Activated naive CD8-positive, alpha-beta T cell (primary cell): ENCODE data around the gene DAZAP1.
A peak's percentile ranks its signal among the peaks of the same experiment; 100 is the strongest.
"Not testable (repeated sequence)": the region's sequence is repeated elsewhere in the genome, so short reads cannot be mapped to it uniquely, and the experiment has no call there.

ENCODE experiments used
- H3K27ac Mint-ChIP-seq: one replicate; pipeline ENCODE4 v1.8.0; 2021; ENCODE audit warnings: mixed read lengths
- H3K27me3 Mint-ChIP-seq: one replicate; pipeline ENCODE4 v1.8.0; 2021; ENCODE audit warnings: mixed read lengths
- H3K36me3 Mint-ChIP-seq: one replicate; pipeline ENCODE4 v1.8.0; 2021; ENCODE audit warnings: mixed read lengths
- H3K4me1 Mint-ChIP-seq: one replicate; pipeline ENCODE4 v1.8.0; 2021; ENCODE audit warnings: low read depth, mixed read lengths
- H3K4me3 Mint-ChIP-seq: one replicate; pipeline ENCODE4 v1.8.0; 2021; ENCODE audit warnings: mild to moderate bottlenecking, mixed read lengths
- H3K9me3 Mint-ChIP-seq: one replicate; pipeline ENCODE4 v1.8.0; 2021; ENCODE audit warnings: low read depth, mixed read lengths

Gene DAZAP1

DNA sequence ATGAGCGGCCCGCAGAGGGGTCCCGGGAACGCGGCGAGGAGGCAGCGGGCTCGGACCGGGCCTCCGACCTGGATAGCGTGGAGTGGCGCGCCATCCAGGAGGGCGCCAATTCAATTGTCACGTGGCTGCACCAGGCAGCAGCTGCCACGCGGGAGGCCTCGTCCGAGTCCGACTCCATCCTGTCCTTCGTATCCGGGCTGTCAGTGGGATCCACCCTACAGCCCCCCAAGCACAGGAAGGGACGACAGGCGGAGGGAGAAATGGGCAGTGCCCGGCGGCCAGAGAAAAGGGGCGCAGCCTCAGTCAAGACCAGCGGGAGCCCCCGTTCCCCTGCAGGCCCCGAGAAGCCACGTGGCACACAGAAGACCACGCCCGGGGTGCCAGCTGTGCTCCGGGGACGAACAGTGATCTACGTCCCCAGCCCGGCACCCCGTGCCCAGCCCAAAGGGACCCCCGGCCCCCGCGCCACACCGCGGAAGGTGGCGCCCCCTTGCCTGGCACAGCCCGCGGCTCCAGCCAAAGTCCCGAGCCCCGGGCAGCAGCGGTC, 61.0 kb downstream of the DAZAP1 start:
- H3K27me3 Mint-ChIP-seq: no peaks in the 10 kb centered on the region
- H3K4me3 Mint-ChIP-seq: peak overlapping the region; percentile 53
- peaks cover 10% of the 10 kb centered on the region for H3K4me1 Mint-ChIP-seq
- no peaks in the 10 kb centered on the region for H3K36me3 Mint-ChIP-seq
- H3K9me3 Mint-ChIP-seq: no peaks in the 10 kb centered on the region
- no peak overlapping the region for H3K27ac Mint-ChIP-seq

DNA sequence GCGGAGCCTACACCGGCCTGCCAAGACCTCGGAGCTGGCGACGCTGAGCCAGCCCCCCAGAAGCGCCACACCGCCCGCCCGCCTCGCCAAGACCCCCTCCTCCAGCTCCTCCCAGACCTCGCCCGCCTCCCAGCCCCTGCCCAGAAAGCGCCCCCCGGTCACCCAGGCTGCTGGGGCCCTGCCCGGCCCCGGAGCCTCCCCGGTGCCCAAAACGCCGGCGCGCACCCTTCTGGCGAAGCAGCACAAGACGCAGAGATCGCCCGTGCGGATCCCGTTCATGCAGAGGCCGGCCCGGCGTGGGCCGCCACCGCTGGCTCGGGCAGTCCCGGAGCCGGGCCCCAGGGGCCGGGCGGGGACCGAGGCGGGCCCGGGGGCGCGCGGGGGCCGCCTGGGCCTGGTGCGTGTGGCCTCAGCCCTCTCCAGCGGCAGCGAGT, 61.5 kb downstream of the DAZAP1 start:
- Mint-ChIP-seq H3K27ac (no peak overlapping the region), H3K9me3 (no peaks in the 10 kb centered on the region), H3K27me3 (no peaks in the 10 kb centered on the region), H3K4me3 (no peak overlapping the region), H3K4me1 (peaks cover 10% of the 10 kb centered on the region), H3K36me3 (no peaks in the 10 kb centered on the region)

DNA sequence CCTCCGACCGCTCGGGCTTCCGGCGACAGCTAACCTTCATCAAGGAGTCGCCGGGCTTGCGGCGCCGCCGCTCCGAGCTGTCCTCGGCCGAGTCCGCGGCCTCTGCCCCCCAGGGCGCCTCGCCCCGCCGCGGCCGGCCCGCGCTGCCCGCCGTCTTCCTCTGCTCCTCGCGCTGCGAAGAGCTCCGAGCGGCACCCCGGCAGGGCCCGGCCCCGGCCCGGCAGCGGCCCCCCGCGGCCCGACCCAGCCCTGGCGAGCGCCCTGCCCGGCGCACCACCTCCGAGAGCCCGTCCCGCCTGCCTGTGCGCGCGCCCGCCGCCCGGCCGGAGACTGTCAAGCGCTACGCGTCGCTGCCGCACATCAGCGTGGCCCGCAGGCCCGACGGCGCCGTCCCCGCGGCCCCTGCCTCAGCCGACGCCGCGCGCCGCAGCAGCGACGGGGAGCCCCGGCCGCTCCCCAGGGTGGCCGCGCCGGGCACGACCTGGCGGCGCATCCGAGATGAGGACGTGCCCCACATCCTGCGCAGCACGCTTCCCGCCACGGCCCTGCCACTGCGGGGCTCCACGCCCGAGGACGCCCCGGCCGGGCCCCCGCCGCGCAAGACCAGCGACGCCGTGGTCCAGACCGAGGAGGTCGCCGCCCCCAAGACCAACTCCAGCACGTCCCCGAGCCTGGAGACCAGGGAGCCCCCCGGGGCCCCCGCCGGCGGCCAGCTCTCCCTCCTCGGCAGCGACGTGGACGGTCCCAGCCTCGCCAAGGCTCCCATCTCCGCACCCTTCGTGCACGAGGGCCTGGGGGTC, 62.1 kb downstream of the DAZAP1 start:
- H3K36me3 Mint-ChIP-seq: no peaks in the 10 kb centered on the region
- H3K27me3 Mint-ChIP-seq: no peaks in the 10 kb centered on the region
- H3K27ac Mint-ChIP-seq: no peak overlapping the region
- H3K4me1 Mint-ChIP-seq: peaks cover 10% of the 10 kb centered on the region
- H3K9me3 Mint-ChIP-seq: no peaks in the 10 kb centered on the region
- peak overlapping the region; percentile 73 for H3K4me3 Mint-ChIP-seq

DNA sequence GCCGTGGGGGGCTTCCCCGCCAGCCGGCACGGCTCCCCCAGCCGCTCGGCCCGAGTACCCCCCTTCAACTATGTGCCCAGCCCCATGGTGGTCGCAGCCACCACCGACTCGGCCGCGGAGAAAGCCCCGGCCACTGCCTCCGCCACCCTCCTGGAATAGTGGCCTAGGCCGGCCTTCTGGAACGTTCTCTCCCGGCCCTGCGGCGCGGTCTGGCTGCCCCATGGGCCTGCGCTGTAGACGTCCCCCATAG, 62.6 kb downstream of the DAZAP1 start:
- Mint-ChIP-seq H3K4me3 (peak overlapping the region; percentile 73), H3K9me3 (no peaks in the 10 kb centered on the region)

DNA sequence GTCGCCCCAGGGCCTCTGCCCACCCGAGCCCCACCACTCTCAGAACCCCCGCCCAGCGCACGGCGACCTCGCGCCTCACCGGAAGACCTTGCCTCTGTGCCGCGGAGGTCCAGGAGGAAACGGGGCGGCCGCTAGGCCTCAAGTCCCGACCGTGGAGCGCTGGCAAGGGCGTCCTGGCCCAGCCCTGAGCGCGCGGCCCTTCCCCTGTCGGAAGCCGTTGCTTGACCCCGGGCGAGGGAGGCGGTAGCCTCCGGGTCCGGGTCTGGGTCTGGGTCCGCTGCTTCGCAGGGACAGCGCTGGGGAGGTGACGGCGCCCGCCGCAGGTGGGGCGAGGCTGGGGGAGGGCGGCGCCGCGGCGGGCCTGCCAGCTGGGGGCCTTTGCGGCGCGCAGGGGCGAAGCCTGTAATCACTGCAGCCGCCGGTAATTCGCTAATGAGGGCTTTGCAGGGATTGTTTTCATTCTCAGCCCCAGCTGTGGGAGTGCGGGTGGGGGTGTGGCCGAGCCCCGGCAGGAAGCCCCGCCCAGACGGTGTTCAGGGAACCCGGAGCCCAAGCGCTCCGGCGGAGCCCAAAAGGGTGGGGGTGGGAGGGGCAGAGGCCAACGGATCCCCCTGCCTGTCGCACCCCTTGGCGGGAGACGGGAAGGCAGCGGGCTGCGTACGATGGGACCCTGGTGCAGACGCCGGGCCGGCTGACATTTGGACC, 63.1 kb downstream of the DAZAP1 start:
- peaks cover 10% of the 10 kb centered on the region for H3K4me1 Mint-ChIP-seq
- H3K27me3 Mint-ChIP-seq: no peaks in the 10 kb centered on the region
- peak overlapping the region; percentile 73 for H3K4me3 Mint-ChIP-seq
- H3K36me3 Mint-ChIP-seq: no peaks in the 10 kb centered on the region
- H3K27ac Mint-ChIP-seq: no peak overlapping the region
- no peaks in the 10 kb centered on the region for H3K9me3 Mint-ChIP-seq

More for the DNA sequence above, 62.6 kb downstream of the DAZAP1 start:
- Mint-ChIP-seq H3K4me1 (peaks cover 10% of the 10 kb centered on the region), H3K27ac (no peak overlapping the region), H3K36me3 (no peaks in the 10 kb centered on the region), H3K27me3 (no peaks in the 10 kb centered on the region)

DNA sequence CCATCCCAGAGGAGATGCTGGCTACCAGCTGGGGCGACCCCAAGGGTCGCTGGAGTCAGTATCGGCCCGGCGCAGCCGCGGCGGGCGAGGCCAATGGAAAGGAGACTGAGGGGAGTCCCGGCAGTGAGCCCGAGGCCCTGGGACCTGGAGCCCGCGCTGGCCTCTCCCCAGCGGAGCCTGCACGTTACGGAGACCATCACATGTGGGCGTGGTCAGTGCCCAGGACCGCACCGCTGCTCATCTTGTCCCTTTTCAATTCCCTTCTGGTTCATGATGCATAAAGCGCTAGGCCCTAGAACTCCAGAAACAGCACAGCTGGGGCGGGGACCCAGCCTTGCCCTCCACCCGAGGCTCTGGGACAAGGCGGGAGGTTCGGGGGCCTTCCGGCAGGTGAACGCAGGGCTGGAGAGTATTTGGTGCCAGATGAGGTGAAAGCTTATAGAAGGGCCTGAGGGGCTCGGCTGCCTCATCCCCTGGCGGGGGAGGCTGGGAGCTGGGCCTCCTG, 63.7 kb downstream of the DAZAP1 start:
- Mint-ChIP-seq H3K9me3 (no peaks in the 10 kb centered on the region), H3K4me1 (peaks cover 10% of the 10 kb centered on the region), H3K36me3 (no peaks in the 10 kb centered on the region), H3K4me3 (peak overlapping the region; percentile 59), H3K27ac (no peak overlapping the region), H3K27me3 (no peaks in the 10 kb centered on the region)

DNA sequence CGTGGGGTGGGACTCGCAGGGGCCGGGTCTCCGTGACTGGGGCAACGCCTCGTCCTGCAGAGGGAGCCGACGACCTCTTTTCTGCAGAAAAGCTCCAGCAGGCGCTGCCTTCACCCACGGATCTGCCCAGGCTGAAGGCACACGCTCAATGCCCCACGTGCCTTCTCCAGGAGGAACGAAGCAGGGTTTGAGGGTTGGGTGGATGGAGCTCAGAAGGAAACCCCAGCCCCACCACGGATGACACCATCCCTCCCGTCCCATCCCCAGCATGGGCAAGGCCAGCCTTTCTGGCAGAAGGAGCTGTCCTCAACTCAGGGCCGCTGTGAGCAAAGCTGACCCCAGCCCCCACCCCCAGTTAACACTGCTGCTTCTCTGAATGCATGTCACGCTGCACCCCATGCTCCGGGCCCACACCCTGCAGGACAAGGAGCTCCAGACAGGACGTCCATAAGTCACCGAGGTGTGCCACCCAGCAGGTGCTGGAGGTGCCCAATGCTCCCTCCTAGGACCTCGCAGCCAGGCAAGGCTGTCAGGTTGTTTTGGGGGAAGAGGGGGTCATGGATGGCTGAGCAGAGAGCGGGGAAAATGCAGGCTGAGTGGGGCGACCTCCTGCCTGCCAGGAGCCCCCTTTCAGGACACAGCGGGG, 64.3 kb downstream of the DAZAP1 start:
- no peaks in the 10 kb centered on the region for H3K27me3 Mint-ChIP-seq
- no peaks in the 10 kb centered on the region for H3K9me3 Mint-ChIP-seq
- no peak overlapping the region for H3K4me3 Mint-ChIP-seq
- H3K27ac Mint-ChIP-seq: no peak overlapping the region
- H3K4me1 Mint-ChIP-seq: peaks cover 10% of the 10 kb centered on the region
- no peaks in the 10 kb centered on the region for H3K36me3 Mint-ChIP-seq

DNA sequence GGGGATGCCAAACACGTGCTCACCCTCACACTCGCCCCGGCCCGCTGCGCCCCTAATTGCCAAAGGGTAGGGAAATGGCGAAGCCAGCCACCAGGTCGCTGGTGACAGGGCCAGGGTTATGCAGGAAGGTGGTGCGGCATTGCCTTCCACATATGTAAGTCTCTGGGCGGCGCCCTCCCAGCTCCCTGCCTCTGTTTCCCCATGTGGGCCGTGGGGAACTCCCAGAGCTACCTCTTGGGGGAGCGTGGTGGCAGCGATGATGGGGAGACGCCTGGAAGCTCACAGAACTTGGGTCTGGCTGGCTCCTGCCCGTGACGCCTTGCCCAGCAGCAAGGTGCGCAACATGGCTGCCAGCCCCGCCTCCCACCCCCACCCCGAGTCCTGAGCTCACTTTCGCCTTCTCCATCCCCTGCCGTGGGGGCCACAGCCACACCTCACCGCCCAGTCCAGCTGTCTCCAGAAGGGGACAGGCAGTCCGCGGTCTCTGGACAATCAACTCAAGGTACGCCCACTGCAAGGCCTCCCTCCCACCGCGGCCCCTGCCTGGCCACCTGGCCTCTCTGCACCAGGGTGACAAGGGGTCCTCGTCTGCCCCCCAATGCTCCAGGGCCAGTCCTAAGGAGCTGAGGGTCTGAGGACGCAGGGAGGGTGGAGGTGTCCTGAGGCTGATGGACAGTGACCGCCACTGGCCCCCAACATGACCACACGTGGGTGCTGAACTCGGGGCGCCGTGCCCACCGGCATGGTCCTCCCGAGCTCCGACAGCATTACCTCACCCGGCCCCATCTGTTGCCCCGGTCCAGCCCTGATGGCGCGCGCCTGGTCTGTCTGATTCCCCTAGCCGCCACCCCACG, 65.1 kb downstream of the DAZAP1 start:
- no peaks in the 10 kb centered on the region for H3K36me3 Mint-ChIP-seq
- peaks cover 14% of the 10 kb centered on the region for H3K4me1 Mint-ChIP-seq
- no peaks in the 10 kb centered on the region for H3K9me3 Mint-ChIP-seq
- H3K27me3 Mint-ChIP-seq: no peaks in the 10 kb centered on the region
- H3K4me3 Mint-ChIP-seq: no peak overlapping the region
- no peak overlapping the region for H3K27ac Mint-ChIP-seq

DNA sequence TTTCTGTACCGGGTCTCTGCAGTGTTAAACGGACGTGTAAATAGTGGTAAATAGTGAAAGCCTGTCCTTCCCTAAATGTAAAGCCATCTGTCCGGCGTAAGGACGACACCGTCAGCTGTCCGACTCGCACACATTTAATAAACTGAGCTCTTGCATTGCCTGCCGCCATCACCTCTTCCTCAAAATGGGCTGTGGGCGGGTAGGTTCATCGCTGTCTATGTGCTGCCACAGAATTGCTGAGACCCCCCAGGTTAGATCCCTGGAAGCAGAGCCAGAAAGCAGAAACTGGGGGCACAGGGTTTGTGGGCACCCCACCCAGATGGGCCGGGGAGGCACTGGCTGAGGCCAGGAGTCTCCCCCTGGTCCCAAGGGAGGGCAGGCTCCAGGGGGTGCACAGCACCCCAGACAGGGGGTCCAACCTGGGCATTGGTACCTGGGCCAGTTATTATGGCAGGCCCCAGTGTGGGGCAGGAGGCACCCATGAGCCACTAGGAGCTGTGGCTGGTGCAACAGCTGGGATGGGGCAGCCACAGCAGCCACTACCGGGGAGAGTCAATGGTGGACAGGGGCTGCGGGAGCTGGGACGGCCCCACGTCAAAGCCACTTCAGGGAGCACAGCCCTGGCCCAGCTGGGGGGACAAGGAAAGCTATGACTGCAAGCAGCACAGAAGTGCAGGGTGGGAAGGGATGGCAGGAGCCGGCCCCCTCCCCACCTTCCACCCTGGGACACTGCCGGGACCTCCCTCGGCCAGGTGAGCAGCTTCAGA, 65.9 kb downstream of the DAZAP1 start:
- H3K9me3 Mint-ChIP-seq: no peaks in the 10 kb centered on the region
- H3K27me3 Mint-ChIP-seq: no peaks in the 10 kb centered on the region
- H3K4me3 Mint-ChIP-seq: no peak overlapping the region
- H3K27ac Mint-ChIP-seq: no peak overlapping the region
- H3K4me1 Mint-ChIP-seq: peaks cover 15% of the 10 kb centered on the region
- H3K36me3 Mint-ChIP-seq: no peaks in the 10 kb centered on the region

DNA sequence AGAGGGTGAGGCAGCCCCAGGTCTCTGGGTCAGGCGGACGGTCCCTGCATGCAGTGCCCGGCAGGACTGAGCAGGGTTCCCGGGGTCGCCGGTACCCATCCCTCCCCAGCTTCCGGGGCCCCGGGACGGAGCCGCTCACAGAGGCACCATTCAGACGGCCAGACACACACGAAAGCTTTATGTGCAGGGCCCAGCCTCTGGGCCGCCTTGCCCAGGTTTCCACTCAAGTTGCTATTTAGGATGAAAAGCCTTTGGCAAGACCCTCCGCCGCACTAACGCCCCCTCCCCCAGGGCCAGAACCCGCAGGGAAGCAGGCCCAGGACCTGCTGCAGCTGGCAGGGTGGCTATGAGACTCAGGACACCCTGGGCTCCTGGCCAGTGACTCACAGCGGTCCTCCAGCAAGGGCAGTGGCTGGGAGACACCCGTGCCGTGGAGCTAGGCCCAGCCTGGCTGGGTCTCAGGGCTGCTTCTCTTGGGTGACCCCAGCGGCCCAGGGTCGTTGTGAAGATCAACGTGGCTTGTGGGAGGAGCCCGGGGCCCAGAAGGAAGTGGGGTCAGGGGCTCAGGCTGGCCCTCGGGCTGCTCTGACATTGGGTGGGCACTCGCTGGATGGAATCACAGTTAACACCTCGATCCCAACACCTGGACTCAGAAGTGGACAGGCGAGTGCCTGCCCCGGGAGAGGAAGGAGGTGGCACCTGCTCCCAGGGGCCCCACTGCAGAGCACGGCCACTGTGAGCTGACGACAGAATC, 66.8 kb downstream of the DAZAP1 start:
- Mint-ChIP-seq H3K9me3 (no peaks in the 10 kb centered on the region), H3K27me3 (no peaks in the 10 kb centered on the region), H3K27ac (no peak overlapping the region), H3K4me3 (no peak overlapping the region), H3K36me3 (no peaks in the 10 kb centered on the region), H3K4me1 (peaks cover 18% of the 10 kb centered on the region)

DNA sequence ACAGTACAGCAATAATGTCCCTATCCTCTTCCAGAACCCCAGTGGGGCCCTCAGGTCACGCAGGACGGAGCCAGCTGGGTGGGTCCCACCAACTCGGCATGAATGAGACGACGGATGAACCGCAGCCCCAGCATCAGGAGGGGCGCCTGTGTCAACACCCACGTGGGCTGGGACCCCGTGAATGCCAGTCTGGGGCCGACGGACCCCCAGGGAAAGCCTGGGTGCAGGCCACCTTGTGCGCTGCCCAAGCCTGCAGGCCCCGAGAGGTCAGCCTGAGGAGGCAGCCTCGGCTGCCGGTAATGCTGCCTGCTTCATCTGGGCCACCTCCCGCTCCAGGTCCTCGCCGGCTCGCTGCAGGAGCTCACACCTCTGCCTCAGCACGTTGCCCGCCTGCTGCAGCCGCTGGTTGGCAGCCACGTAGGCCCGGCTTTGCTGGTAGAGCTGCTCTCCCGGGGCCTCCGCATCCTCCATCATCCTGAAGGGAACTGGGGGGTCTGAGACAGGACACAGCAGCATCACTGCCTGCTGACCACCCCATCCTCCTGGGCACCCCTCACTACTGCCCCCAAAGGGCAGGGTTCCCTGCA, 67.5 kb downstream of the DAZAP1 start:
- Mint-ChIP-seq H3K27ac (no peak overlapping the region), H3K36me3 (no peaks in the 10 kb centered on the region), H3K4me3 (no peak overlapping the region), H3K4me1 (peaks cover 19% of the 10 kb centered on the region), H3K27me3 (no peaks in the 10 kb centered on the region), H3K9me3 (no peaks in the 10 kb centered on the region)

DNA sequence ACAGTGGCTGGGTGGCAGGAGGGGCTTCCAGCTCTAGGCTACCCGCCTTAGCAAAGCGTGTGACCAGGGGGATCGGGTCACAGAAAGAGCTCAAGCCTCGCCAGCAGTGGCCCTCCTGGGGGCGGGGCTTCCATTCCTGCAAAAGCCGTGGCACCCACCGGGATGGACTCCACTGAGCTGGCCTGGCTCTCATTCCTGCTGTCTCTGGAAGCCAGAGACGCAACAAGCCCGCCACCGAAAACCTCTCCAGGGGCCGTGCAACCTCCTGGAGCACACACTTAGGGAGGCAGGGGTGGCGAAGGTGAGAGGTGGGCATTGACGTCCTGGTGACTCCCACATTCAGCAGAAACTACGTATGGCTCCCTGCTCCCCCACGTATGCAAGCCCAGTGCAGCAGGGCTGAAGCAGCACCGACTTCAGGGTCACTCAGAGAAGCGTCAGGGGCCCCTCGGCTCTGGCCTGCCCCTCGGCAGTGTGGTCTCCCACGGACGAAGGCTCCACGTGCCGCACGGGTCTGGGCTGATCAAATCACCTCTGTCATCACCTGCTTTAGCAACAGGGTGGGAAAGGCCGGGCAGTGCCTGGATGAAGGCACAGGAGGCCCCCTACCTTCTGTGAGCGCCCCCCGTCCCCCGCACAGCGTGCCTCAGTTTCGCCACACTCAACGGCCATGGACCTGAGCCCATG, 68.5 kb downstream of the DAZAP1 start:
- Mint-ChIP-seq H3K27ac (no peak overlapping the region), H3K36me3 (no peaks in the 10 kb centered on the region), H3K4me1 (peaks cover 17% of the 10 kb centered on the region), H3K27me3 (no peaks in the 10 kb centered on the region), H3K4me3 (no peak overlapping the region), H3K9me3 (no peaks in the 10 kb centered on the region)

DNA sequence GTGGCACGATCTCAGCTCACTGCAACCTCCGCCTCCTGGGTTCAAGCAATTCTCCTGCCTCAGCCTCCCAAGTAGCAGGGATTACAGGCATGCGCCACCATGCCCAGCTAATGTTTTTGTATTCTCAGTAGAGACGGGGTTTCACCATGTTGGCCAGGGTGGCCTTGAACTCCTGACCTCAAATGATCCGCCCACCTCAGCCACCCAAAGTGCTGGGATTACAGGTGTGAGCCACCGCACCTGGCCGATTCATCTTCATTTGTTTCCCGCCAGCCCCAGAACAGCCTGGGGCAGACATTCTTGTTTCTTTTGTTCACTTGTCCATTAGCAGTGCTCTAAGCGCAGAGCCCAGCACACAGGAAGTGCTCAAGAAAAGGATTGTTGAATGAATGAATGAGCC, 69.7 kb downstream of the DAZAP1 start:
- H3K27me3 Mint-ChIP-seq, H3K27ac Mint-ChIP-seq, H3K36me3 Mint-ChIP-seq, H3K9me3 Mint-ChIP-seq: not testable (repeated sequence)
- Mint-ChIP-seq H3K4me1 (peaks cover 12% of the 10 kb centered on the region), H3K4me3 (peak overlapping the region; percentile 54)
